ENCODE measurements around the gene CUL9.

DNA sequence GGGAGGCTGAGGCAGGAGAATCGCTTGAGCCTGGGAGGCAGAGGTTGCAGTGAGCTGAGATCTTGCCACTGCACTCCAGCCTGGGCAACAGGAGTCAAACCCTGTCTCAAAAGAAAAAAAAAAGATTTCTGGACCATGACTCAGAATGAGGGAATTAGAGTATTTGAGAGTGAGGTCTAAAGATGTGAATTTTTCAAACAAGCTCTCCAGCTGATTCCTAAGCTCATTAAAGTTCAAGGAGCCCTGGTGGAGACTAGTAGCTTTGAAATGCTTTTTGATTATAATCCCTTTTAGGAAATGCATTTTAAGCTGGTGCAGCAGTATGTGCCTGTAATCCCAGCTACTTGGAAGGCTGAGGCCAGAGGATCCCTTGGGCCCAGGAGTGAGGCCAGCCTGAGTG is 32.7 kb upstream of the CUL9 start:
- TF ChIP-seq, protein P1, sequence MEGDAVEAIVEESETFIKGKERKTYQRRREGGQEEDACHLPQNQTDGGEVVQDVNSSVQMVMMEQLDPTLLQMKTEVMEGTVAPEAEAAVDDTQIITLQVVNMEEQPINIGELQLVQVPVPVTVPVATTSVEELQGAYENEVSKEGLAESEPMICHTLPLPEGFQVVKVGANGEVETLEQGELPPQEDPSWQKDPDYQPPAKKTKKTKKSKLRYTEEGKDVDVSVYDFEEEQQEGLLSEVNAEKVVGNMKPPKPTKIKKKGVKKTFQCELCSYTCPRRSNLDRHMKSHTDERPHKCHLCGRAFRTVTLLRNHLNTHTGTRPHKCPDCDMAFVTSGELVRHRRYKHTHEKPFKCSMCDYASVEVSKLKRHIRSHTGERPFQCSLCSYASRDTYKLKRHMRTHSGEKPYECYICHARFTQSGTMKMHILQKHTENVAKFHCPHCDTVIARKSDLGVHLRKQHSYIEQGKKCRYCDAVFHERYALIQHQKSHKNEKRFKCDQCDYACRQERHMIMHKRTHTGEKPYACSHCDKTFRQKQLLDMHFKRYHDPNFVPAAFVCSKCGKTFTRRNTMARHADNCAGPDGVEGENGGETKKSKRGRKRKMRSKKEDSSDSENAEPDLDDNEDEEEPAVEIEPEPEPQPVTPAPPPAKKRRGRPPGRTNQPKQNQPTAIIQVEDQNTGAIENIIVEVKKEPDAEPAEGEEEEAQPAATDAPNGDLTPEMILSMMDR (IDR thresholded peaks at IDR 0.05; ENCODE audit: borderline replicate concordance, extremely low read depth, low read length, poor library complexity, severe bottlenecking): no peak
- TF ChIP-seq EZH2 (IDR thresholded peaks at IDR 0.05; ENCODE audit: borderline replicate concordance, low read depth, low read length, severe bottlenecking): no peak
